A549 (cell line): ENCODE data around the gene SUPT3H. TPM values are rescaled to one million over a fixed set of nuclear protein-coding genes. Genes with fewer than 3 reads are reported as not detected.

Source experiments
- ATAC-seq, 2 experiments: fragments of 200-7000 bp in 1 of 2; fragments of >200 bp in 1 of 2; cut with Nextera tagmentation in 1 of 2; cut with Tn5 transposase in 1 of 2; 3 replicates each; pipeline versions ENCODE4 v1.8.0 to v1.9.1; 2018 to 2020; ENCODE audit warnings: mild to moderate bottlenecking in 1 of 2, moderate library complexity in 1 of 2
- CTCF ChIA-PET: fragments of 300-600 bp; sonication (Branson Sonifier 250); formaldehyde crosslinking; extraction: SDS; loops from one replicate; lab custom pipeline; 2021; ENCODE audit warnings: antibody characterized with exemption, inconsistent platforms; lab: Yijun Ruan, JAX
- POLR2A ChIA-PET: fragments of 350-600 bp; formaldehyde crosslinking; extraction: SDS; loops from one replicate; lab custom pipeline; 2021; ENCODE audit warnings: antibody characterized with exemption, inconsistent platforms; lab: Yijun Ruan, JAX
- DNase-seq, 2 experiments: peaks; one replicate each; pipeline versions ENCODE4 v3.0.0 to v3.0.0-alpha.2; 2011 to 2016; ENCODE audit warnings: low read depth in 1 of 2, low spot score in 1 of 2
- FAIRE-seq: peaks from 2 replicates; lab custom pipeline; 2011; peaks lifted over from hg19 to GRCh38; lab: Jason Lieb, UNC
- H3K27ac ChIP-seq, 2 experiments: fragments of >200 bp; sonication (Bioruptor Twin); formaldehyde crosslinking; 3 replicates each; pipeline ENCODE4 v1.5.1; 2016 to 2017
- H3K4me1 ChIP-seq: fragments of >200 bp; sonication (Bioruptor Twin); formaldehyde crosslinking; 3 replicates; pipeline ENCODE4 v1.6.1; 2016
- H3K4me2 ChIP-seq: fragments of >200 bp; sonication (Bioruptor Twin); formaldehyde crosslinking; 3 replicates; pipeline ENCODE4 v1.6.1; 2016
- H3K4me3 ChIP-seq: fragments of >200 bp; sonication (Bioruptor Twin); formaldehyde crosslinking; 3 replicates; pipeline ENCODE4 v1.5.1; 2016
- H3K9me3 ChIP-seq: fragments of >200 bp; sonication (Bioruptor Twin); formaldehyde crosslinking; 3 replicates; pipeline ENCODE4 v1.6.1; 2016
- CEBPB ChIP-seq, 2 experiments: fragments of >200 bp in 1 of 2; sonication (Bioruptor Twin) in 1 of 2; formaldehyde crosslinking in 1 of 2; IDR thresholded peaks; 2 replicates each; pipeline ENCODE4 v1.6.1; 2012 to 2016
- CHD4 ChIP-seq: fragments of 200-600 bp; sonication (generic); IDR thresholded peaks from 2 replicates; pipeline ENCODE4 v1.6.1; 2016; ENCODE audit warnings: antibody characterized with exemption, mild to moderate bottlenecking, borderline replicate concordance
- EHMT2 ChIP-seq: fragments of 200-600 bp; sonication (generic); IDR thresholded peaks from 2 replicates; pipeline ENCODE4 v1.6.1; 2016; ENCODE audit warnings: antibody characterized with exemption, low read depth, mild to moderate bottlenecking, moderate library complexity
- EP300 ChIP-seq, 2 experiments: fragments of >200 bp; sonication (Bioruptor Twin); formaldehyde crosslinking; IDR thresholded peaks; 2 replicates in 1 of 2; 3 replicates in 1 of 2; pipeline ENCODE4 v1.6.1; 2016 to 2017
- FOSL2 ChIP-seq, 2 experiments: fragments of 450-650 bp in 1 of 2; fragments of >200 bp in 1 of 2; sonication (Bioruptor Twin) in 1 of 2; formaldehyde crosslinking; IDR thresholded peaks; 2 replicates each; pipeline versions ENCODE4 v1.5.0 to v1.6.1; 2016 to 2020; ENCODE audit warnings: mild to moderate bottlenecking in 1 of 2, moderate library complexity in 1 of 2
- HDAC2 ChIP-seq: fragments of 200-600 bp; sonication (generic); IDR thresholded peaks from 2 replicates; pipeline ENCODE4 v1.6.1; 2016
- HOXA7 ChIP-seq: fragments of 250-450 bp; sonication (Bioruptor Pico); IDR thresholded peaks from 2 replicates; pipeline ENCODE4 v1.5.0; 2020; ENCODE audit warnings: mild to moderate bottlenecking, moderate library complexity
- MAZ ChIP-seq: fragments of 150-350 bp; IDR thresholded peaks from 2 replicates; pipeline ENCODE4 v1.6.1; 2014; ENCODE audit warnings: antibody characterized with exemption, low read depth, low read length, borderline replicate concordance
- MYC ChIP-seq: IDR thresholded peaks from 2 replicates; pipeline ENCODE4 v1.6.1; 2012; ENCODE audit warnings: mild to moderate bottlenecking, inconsistent platforms, low read length, improper control_type of control experiment, borderline replicate concordance
- NPAS2 ChIP-seq: fragments of 250-450 bp; sonication (Bioruptor Pico); IDR thresholded peaks from 2 replicates; pipeline ENCODE4 v1.8.0; 2022; ENCODE audit warnings: mild to moderate bottlenecking, moderate library complexity, borderline replicate concordance
- NR3C1 ChIP-seq: fragments of >200 bp; sonication (Bioruptor Twin); formaldehyde crosslinking; IDR thresholded peaks from 3 replicates; pipeline ENCODE4 v1.6.1; 2017
- POLR2A ChIP-seq: IDR thresholded peaks from 2 replicates; pipeline ENCODE4 v1.6.1; 2012; ENCODE audit warnings: mild to moderate bottlenecking, low read length
- RCOR1 ChIP-seq: fragments of 150-350 bp; IDR thresholded peaks from 2 replicates; pipeline ENCODE4 v1.6.1; 2014; ENCODE audit warnings: antibody characterized with exemption, low read length, low read depth
- TFCP2L1 ChIP-seq: fragments of 250-450 bp; sonication (Bioruptor Pico); IDR thresholded peaks from 2 replicates; pipeline ENCODE4 v1.5.0; 2021; ENCODE audit warnings: mild to moderate bottlenecking
- ZC3H11A ChIP-seq: fragments of 450-650 bp; IDR thresholded peaks from 2 replicates; pipeline ENCODE4 v1.6.1; 2014; ENCODE audit warnings: antibody characterized with exemption, mild to moderate bottlenecking
- ZSCAN20 ChIP-seq: fragments of 250-450 bp; sonication (Bioruptor Pico); IDR thresholded peaks from 2 replicates; pipeline ENCODE4 v1.8.0; 2022; ENCODE audit warnings: mild to moderate bottlenecking, moderate library complexity
- WGBS: methylation state at CpG from one replicate; pipeline ENCODE4 v1.1.6; 2017; ENCODE audit errors: missing lambda C conversion rate; 5-methylcytosine and 5-hydroxymethylcytosine counted together
- polyA plus RNA-seq, 4 experiments: library from polyadenylated mRNA; depleted of rRNA in 3 of 4; stranded (reverse); fragments of >200 nt; fragmentation: RNase III in 1 of 4; extraction: RNeasy Plus Mini Kit Qiagen cat#74134 plus additional on column Dnase treatment in 1 of 4; gene quantifications; 2 replicates in 3 of 4; 3 replicates in 1 of 4; pipeline ENCODE4 v1.2.3, GENCODE V29; 2011 to 2017
- TF ChIP-seq, protein P1 (sequence below): fragments of 200-600 bp; sonication (generic); IDR thresholded peaks from 2 replicates; pipeline ENCODE4 v1.6.1; 2016; ENCODE audit warnings: antibody characterized with exemption, mild to moderate bottlenecking, moderate library complexity
- TF ChIP-seq, protein P2 (sequence below): IDR thresholded peaks from 2 replicates; pipeline ENCODE4 v1.6.1; 2012
- TF ChIP-seq, protein P3 (sequence below): fragments of 150-350 bp; IDR thresholded peaks from 2 replicates; pipeline ENCODE4 v1.6.1; 2014; ENCODE audit warnings: low read depth, mild to moderate bottlenecking, low read length

The SUPT3H gene
- polyA plus RNA-seq, 2 of the 4 experiments (the other 2 are of a cell fraction) = 4.3 to 6.2 TPM

DNA sequence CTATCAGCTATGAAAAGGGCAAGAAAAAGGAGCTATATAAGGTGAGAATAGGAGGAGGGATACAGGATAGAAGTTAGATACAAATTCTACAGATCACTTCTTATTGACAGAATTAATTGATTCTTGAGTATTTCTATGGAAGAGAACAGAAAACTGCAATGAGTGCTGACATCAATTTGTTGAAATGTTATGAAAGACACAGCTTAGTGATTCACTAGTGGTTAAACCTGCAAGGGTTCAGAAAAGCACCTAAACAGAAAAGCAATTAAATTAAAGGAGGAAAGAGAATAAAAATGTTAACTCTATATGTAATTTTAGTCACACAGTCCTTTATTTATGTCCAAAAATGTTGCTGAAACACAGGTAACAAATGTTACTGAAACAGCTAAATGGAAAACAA is 304.0 kb downstream of the SUPT3H start (continued):
- TF ChIP-seq CHD4 = no peak

DNA sequence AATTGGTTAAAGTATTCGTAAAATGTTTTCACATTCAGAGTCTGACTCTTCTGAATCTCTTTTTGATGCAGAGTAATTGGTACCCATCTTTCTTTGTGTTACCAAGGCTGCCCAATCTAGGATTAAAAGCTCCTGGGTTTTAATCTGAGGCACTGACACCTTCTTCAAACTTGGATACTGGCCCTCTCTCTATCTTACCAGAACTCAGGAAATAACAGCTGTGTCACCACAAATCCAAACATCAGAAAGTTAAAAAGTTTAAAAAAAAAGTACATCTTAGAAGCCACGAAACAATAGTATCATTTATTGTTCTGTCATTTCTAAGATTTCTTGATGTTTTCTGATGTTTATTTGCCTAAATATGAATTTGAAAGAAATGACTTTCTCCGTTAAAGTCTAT is 305.1 kb downstream of the SUPT3H start:
- no peak overlapping the region for H3K4me3 ChIP-seq
- CTCF ChIA-PET = no interaction called here
- ATAC-seq (no peak), DNase-seq (no peak), FAIRE-seq (no peak)
- H3K9me3 ChIP-seq = no peaks in the 10 kb centered on the region
- 0 out of 3 replicates have a peak, but pooled peaks cover 3% of the 10 kb centered on the region for H3K4me1 ChIP-seq
- no peak overlapping the region for H3K4me2 ChIP-seq
- TF ChIP-seq POLR2A = no peak
- no peak for TF ChIP-seq MAZ
- TF ChIP-seq NR3C1 = no peak
- TF ChIP-seq, protein P1, sequence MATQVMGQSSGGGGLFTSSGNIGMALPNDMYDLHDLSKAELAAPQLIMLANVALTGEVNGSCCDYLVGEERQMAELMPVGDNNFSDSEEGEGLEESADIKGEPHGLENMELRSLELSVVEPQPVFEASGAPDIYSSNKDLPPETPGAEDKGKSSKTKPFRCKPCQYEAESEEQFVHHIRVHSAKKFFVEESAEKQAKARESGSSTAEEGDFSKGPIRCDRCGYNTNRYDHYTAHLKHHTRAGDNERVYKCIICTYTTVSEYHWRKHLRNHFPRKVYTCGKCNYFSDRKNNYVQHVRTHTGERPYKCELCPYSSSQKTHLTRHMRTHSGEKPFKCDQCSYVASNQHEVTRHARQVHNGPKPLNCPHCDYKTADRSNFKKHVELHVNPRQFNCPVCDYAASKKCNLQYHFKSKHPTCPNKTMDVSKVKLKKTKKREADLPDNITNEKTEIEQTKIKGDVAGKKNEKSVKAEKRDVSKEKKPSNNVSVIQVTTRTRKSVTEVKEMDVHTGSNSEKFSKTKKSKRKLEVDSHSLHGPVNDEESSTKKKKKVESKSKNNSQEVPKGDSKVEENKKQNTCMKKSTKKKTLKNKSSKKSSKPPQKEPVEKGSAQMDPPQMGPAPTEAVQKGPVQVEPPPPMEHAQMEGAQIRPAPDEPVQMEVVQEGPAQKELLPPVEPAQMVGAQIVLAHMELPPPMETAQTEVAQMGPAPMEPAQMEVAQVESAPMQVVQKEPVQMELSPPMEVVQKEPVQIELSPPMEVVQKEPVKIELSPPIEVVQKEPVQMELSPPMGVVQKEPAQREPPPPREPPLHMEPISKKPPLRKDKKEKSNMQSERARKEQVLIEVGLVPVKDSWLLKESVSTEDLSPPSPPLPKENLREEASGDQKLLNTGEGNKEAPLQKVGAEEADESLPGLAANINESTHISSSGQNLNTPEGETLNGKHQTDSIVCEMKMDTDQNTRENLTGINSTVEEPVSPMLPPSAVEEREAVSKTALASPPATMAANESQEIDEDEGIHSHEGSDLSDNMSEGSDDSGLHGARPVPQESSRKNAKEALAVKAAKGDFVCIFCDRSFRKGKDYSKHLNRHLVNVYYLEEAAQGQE = no peak
- no peak for TF ChIP-seq TFCP2L1 (CRISPR knock-in tag)
- TF ChIP-seq HDAC2 = no peak
- no peak for TF ChIP-seq HOXA7
- no peak for TF ChIP-seq EHMT2
- no peak for TF ChIP-seq ZSCAN20 (CRISPR knock-in tag)
- TF ChIP-seq ZC3H11A = no peak
- TF ChIP-seq EP300 (IDR thresholded peaks at IDR 0.05) = no peak
- no peak for TF ChIP-seq MYC
- TF ChIP-seq NPAS2 = no peak
- TF ChIP-seq CEBPB (IDR thresholded peaks at IDR 0.05) = no peak
- no peak for TF ChIP-seq FOSL2 (IDR thresholded peaks at IDR 0.05)
- no peak for TF ChIP-seq FOSL2 (CRISPR knock-in tag; IDR thresholded peaks at IDR 0.05)
- no peak for TF ChIP-seq RCOR1
- TF ChIP-seq, protein P2, sequence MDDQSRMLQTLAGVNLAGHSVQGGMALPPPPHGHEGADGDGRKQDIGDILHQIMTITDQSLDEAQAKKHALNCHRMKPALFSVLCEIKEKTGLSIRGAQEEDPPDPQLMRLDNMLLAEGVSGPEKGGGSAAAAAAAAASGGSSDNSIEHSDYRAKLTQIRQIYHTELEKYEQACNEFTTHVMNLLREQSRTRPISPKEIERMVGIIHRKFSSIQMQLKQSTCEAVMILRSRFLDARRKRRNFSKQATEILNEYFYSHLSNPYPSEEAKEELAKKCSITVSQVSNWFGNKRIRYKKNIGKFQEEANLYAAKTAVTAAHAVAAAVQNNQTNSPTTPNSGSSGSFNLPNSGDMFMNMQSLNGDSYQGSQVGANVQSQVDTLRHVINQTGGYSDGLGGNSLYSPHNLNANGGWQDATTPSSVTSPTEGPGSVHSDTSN = no peak
- POLR2A ChIA-PET = no interaction called here
- 74% methylated on average over 3 of the region's 3 CpGs for WGBS
- H3K27ac ChIP-seq = no peak overlapping the region

DNA sequence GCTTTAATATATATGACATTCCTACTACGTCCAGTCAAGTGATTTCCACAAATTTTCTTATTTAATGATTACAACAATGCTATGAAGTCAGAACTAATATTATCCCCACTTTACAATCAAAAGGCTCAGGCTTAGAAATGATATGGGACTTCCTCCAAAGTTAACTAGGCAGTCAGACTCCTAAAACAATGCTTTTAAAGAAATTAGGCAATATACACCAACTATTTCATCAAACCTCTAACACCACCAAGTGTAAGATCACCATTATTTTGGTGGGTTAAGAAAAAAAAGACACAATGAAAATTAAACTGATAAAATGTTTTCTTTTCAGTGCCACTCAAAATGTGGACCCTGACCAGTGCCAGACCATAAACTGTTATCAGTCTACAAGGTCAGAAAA is 305.7 kb downstream of the SUPT3H start:
- POLR2A ChIA-PET = no interaction called here
- 73% methylated on average over 1 of the region's 1 CpG for WGBS
- ATAC-seq (no peak), FAIRE-seq (no peak), DNase-seq (no peak)
- 0 out of 3 replicates have a peak, but pooled peaks cover 3% of the 10 kb centered on the region for H3K4me1 ChIP-seq
- TF ChIP-seq ZC3H11A = no peak
- TF ChIP-seq, protein P3, sequence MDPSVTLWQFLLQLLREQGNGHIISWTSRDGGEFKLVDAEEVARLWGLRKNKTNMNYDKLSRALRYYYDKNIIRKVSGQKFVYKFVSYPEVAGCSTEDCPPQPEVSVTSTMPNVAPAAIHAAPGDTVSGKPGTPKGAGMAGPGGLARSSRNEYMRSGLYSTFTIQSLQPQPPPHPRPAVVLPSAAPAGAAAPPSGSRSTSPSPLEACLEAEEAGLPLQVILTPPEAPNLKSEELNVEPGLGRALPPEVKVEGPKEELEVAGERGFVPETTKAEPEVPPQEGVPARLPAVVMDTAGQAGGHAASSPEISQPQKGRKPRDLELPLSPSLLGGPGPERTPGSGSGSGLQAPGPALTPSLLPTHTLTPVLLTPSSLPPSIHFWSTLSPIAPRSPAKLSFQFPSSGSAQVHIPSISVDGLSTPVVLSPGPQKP = no peak
- no peak overlapping the region for H3K27ac ChIP-seq
- H3K9me3 ChIP-seq = no peaks in the 10 kb centered on the region
- H3K4me2 ChIP-seq = no peak overlapping the region
- CTCF ChIA-PET = no interaction called here
- H3K4me3 ChIP-seq = no peak overlapping the region
